Astrocyte (in vitro differentiated cells and primary cell): ENCODE results near the gene HSPBP1. TPM values are rescaled to one million over a fixed set of nuclear protein-coding genes. Genes with fewer than 3 reads are reported as not detected.

Experiments
- DNase-seq: peaks from one replicate; pipeline ENCODE4 v3.0.0-alpha.2; 2010; ENCODE audit warnings: low read depth
- FAIRE-seq: peaks from 2 replicates; lab custom pipeline; 2011; peaks lifted over from hg19 to GRCh38; lab: Jason Lieb, UNC
- H2AFZ ChIP-seq: 2 replicates; pipeline ENCODE4 v1.6.0; 2012; ENCODE audit warnings: low read depth, low read length, inconsistent platforms
- H3K27ac ChIP-seq: 2 replicates; pipeline ENCODE4 v1.5.1; 2011; ENCODE audit warnings: low read depth, low read length, inconsistent platforms
- H3K27me3 ChIP-seq: 2 replicates; pipeline ENCODE4 v1.6.0; 2011; ENCODE audit warnings: low read length, inconsistent platforms; ENCODE audit not compliant: insufficient read depth
- H3K36me3 ChIP-seq: 2 replicates; pipeline ENCODE4 v1.5.1; 2011; ENCODE audit warnings: low read length, inconsistent platforms; ENCODE audit not compliant: insufficient read depth
- H3K4me1 ChIP-seq: 2 replicates; pipeline ENCODE4 v1.5.1; 2011; ENCODE audit warnings: low read length, inconsistent platforms; ENCODE audit not compliant: insufficient read depth
- H3K4me2 ChIP-seq: 2 replicates; pipeline ENCODE4 v1.6.0; 2012; ENCODE audit warnings: low read length, inconsistent platforms
- H3K4me3 ChIP-seq: 2 replicates; pipeline ENCODE4 v1.5.1; 2011; ENCODE audit warnings: low read depth, mild to moderate bottlenecking, low read length, inconsistent platforms; ENCODE audit not compliant: insufficient read depth
- H3K79me2 ChIP-seq: 2 replicates; pipeline ENCODE4 v1.6.0; 2012; ENCODE audit warnings: mild to moderate bottlenecking, low read length, inconsistent platforms; ENCODE audit not compliant: insufficient read depth
- H3K9ac ChIP-seq: 2 replicates; pipeline ENCODE4 v1.6.0; 2012; ENCODE audit warnings: mild to moderate bottlenecking, low read length, inconsistent platforms
- H3K9me3 ChIP-seq: 2 replicates; pipeline ENCODE4 v1.5.1; 2012; ENCODE audit warnings: low read depth, mild to moderate bottlenecking, low read length, inconsistent platforms; ENCODE audit not compliant: insufficient read depth
- H4K20me1 ChIP-seq: 2 replicates; pipeline ENCODE4 v1.6.0; 2012; ENCODE audit warnings: low read length, inconsistent platforms; ENCODE audit not compliant: insufficient read depth
- H3K27ac Mint-ChIP-seq: one replicate; pipeline ENCODE4 v1.8.0; 2021; ENCODE audit warnings: mild to moderate bottlenecking, mixed read lengths; ENCODE audit not compliant: unreplicated experiment
- H3K27me3 Mint-ChIP-seq: one replicate; pipeline ENCODE4 v1.8.0; 2021; ENCODE audit warnings: low read depth, mixed read lengths; ENCODE audit not compliant: unreplicated experiment
- H3K36me3 Mint-ChIP-seq: one replicate; pipeline ENCODE4 v1.8.0; 2021; ENCODE audit warnings: low read depth, mixed read lengths; ENCODE audit not compliant: unreplicated experiment
- H3K4me1 Mint-ChIP-seq: one replicate; pipeline ENCODE4 v1.8.0; 2021; ENCODE audit warnings: low read depth, mixed read lengths; ENCODE audit not compliant: unreplicated experiment
- H3K4me3 Mint-ChIP-seq: one replicate; pipeline ENCODE4 v1.8.0; 2021; ENCODE audit warnings: mild to moderate bottlenecking, moderate library complexity, mixed read lengths; ENCODE audit not compliant: unreplicated experiment
- H3K9me3 Mint-ChIP-seq: one replicate; pipeline ENCODE4 v1.8.0; 2021; ENCODE audit warnings: mild to moderate bottlenecking, mixed read lengths; ENCODE audit not compliant: unreplicated experiment
- CTCF ChIP-seq: IDR thresholded peaks from 2 replicates; pipeline ENCODE4 v1.5.1; 2011; ENCODE audit warnings: low read depth, mild to moderate bottlenecking, inconsistent platforms, low read length, moderate library complexity; ENCODE audit not compliant: insufficient read depth
- EZH2 ChIP-seq: IDR thresholded peaks from 2 replicates; pipeline ENCODE4 v1.6.1; 2012; ENCODE audit warnings: mild to moderate bottlenecking, low read length, inconsistent platforms; ENCODE audit not compliant: insufficient read depth
- total RNA-seq: library from RNA; stranded (reverse); gene quantifications from 2 replicates; pipeline ENCODE4 v1.2.1, GENCODE V29; 2021

HSPBP1 gene
- total RNA-seq, 1 donor from 2014 or later, result 34.8 TPM

DNA sequence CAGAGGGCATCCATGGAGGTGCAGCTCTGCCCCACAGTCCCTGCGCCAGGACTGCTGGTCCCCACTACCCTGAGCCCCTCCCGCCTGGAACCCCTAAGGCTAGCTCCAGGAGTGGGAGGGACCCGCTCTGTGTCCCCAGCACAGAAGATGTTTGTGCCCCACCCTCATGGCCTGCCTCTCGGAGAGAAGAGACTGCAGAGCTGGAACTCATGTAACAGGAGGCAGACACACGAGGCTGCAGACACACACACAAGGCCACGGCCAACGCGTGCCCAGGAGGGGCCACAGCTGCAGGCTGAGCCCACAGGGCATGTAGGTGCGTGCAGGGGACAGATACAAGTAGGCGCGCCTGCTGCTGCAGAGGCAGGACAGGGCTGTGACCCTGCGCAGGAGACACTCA lies 40.9 kb downstream of the HSPBP1 start:
- no peaks in the 10 kb centered on the region for H3K4me1 Mint-ChIP-seq
- no peaks in the 10 kb centered on the region for H3K4me1 ChIP-seq
- no peak overlapping the region for H3K27ac Mint-ChIP-seq
- peaks cover 45% of the 10 kb centered on the region for H4K20me1 ChIP-seq
- DNase-seq, result no peak
- no peak for TF ChIP-seq EZH2
- TF ChIP-seq CTCF, result no peak
- no peaks in the 10 kb centered on the region for H3K9me3 Mint-ChIP-seq
- no peaks in the 10 kb centered on the region for H3K27me3 ChIP-seq
- no peak overlapping the region for H3K9ac ChIP-seq
- H3K4me2 ChIP-seq, result no peak overlapping the region
- H3K9me3 ChIP-seq, result no peaks in the 10 kb centered on the region
- H2AFZ ChIP-seq, result no peak overlapping the region
- no peak overlapping the region for H3K27ac ChIP-seq
- no peak overlapping the region for H3K4me3 Mint-ChIP-seq
- H3K27me3 Mint-ChIP-seq, result no peaks in the 10 kb centered on the region
- FAIRE-seq, result no peak
- H3K79me2 ChIP-seq, result no peaks in the 10 kb centered on the region
- H3K36me3 Mint-ChIP-seq, result peaks cover 24% of the 10 kb centered on the region
- H3K4me3 ChIP-seq, result no peak overlapping the region
- peaks cover 25% of the 10 kb centered on the region for H3K36me3 ChIP-seq

- Histone ChIP-seq H3K4me2 (no peak overlapping the region), H2AFZ (no peak overlapping the region), H3K27me3 (no peaks in the 10 kb centered on the region), H3K79me2 (no peaks in the 10 kb centered on the region), H4K20me1 (peaks cover 43% of the 10 kb centered on the region), H3K9me3 (no peaks in the 10 kb centered on the region), H3K27ac (no peak overlapping the region), H3K36me3 (peaks cover 24% of the 10 kb centered on the region), H3K9ac (no peak overlapping the region), H3K4me1 (no peaks in the 10 kb centered on the region), H3K4me3 (no peak overlapping the region)
- FAIRE-seq (no peak), DNase-seq (no peak)
- no peaks in the 10 kb centered on the region for H3K27me3 Mint-ChIP-seq
- TF ChIP-seq CTCF (no peak), EZH2 (no peak)
- no peaks in the 10 kb centered on the region for H3K4me1 Mint-ChIP-seq
- peaks cover 24% of the 10 kb centered on the region for H3K36me3 Mint-ChIP-seq
- no peak overlapping the region for H3K4me3 Mint-ChIP-seq
- no peak overlapping the region for H3K27ac Mint-ChIP-seq
- no peaks in the 10 kb centered on the region for H3K9me3 Mint-ChIP-seq
Measured at GRCh38 chr19:55238030-55238429, 41.9 kb downstream of the HSPBP1 start.

- no peaks in the 10 kb centered on the region for H3K4me1 Mint-ChIP-seq
- Histone ChIP-seq H3K9me3 (no peaks in the 10 kb centered on the region), H3K4me3 (no peak overlapping the region), H3K4me2 (no peak overlapping the region), H3K27ac (no peak overlapping the region), H3K27me3 (no peaks in the 10 kb centered on the region), H4K20me1 (peaks cover 46% of the 10 kb centered on the region), H2AFZ (no peak overlapping the region), H3K79me2 (no peaks in the 10 kb centered on the region), H3K36me3 (peaks cover 20% of the 10 kb centered on the region), H3K9ac (no peak overlapping the region), H3K4me1 (no peaks in the 10 kb centered on the region)
- no peak overlapping the region for H3K4me3 Mint-ChIP-seq
- no peak for FAIRE-seq
- H3K9me3 Mint-ChIP-seq, result no peaks in the 10 kb centered on the region
- TF ChIP-seq CTCF, result no peak
- TF ChIP-seq EZH2, result no peak
- no peak for DNase-seq
- H3K27ac Mint-ChIP-seq, result no peak overlapping the region
- H3K36me3 Mint-ChIP-seq, result peaks cover 25% of the 10 kb centered on the region
- no peaks in the 10 kb centered on the region for H3K27me3 Mint-ChIP-seq
Measured at GRCh38 chr19:55232986-55233385, 46.9 kb downstream of the HSPBP1 start.
